ENCODE data around the gene ETV2.
"Not testable (repeated sequence)": the region's sequence is repeated elsewhere in the genome, so short reads cannot be mapped to it uniquely, and the experiment has no call there.

The ETV2 gene

GRCh38 chr19:35661995-35662340, 20.4 kb downstream of the ETV2 start:
- DNase-seq, result no peak

GRCh38 chr19:35663981-35664380, 22.4 kb downstream of the ETV2 start:
- no peak for DNase-seq

GRCh38 chr19:35665157-35665556, 23.6 kb downstream of the ETV2 start:
- no peak for DNase-seq

GRCh38 chr19:35665604-35666003, 24.1 kb downstream of the ETV2 start:
- DNase-seq, result no peak

- no peak for DNase-seq
Observed at GRCh38 chr19:35666251-35666913, 24.8 kb downstream of the ETV2 start, which contains the start of gene UPK1A. Gene UPK1A (plus strand): TSS chr19:35666517. CDS start chr19:35666813, 296 bp downstream.

- DNase-seq, result no peak
Observed at GRCh38 chr19:35669566-35669965, 28.0 kb downstream of the ETV2 start.

GRCh38 chr19:35669974-35670373, 28.4 kb downstream of the ETV2 start:
- DNase-seq, result no peak

GRCh38 chr19:35670686-35671085, 29.1 kb downstream of the ETV2 start:
- no peak for DNase-seq

- DNase-seq, result no peak
Observed at GRCh38 chr19:35671818-35672217, 30.3 kb downstream of the ETV2 start.

GRCh38 chr19:35673121-35673804, 31.7 kb downstream of the ETV2 start:
- peak; percentile 3 to 48 for DNase-seq

GRCh38 chr19:35675589-35676140, 34.1 kb downstream of the ETV2 start:
- no peak for DNase-seq

- DNase-seq, result no peak
Observed at GRCh38 chr19:35689836-35690235, 48.3 kb downstream of the ETV2 start.

GRCh38 chr19:35691106-35691505, 49.6 kb downstream of the ETV2 start:
- DNase-seq, result not testable (repeated sequence)

GRCh38 chr19:35692010-35692409, 50.5 kb downstream of the ETV2 start:
- no peak for DNase-seq

GRCh38 chr19:35693422-35693821, 51.9 kb downstream of the ETV2 start:
- no peak for DNase-seq

- DNase-seq, result peak; percentile 90 to 94
Observed at GRCh38 chr19:35693835-35694599, 52.5 kb downstream of the ETV2 start.
